Panc1 (cell line): ENCODE data around the gene FZR1. TPM values are rescaled to one million over a fixed set of nuclear protein-coding genes. Genes with fewer than 3 reads are reported as not detected.
A peak's percentile ranks its signal among the peaks of the same experiment; 100 is the strongest.

Experiments used
- ATAC-seq: fragments of 200-7000 bp; cut with Tn5 transposase; 2 replicates; pipeline ENCODE4 v1.9.1; 2020; ENCODE audit warnings: mild to moderate bottlenecking, moderate library complexity
- BruUV-seq: library from RNA; stranded (reverse); fragments of 400-500 nt; replicated peaks from 2 replicates; lab custom pipeline; 2021; lab: Mats Ljungman, UMichigan
- CTCF ChIA-PET: fragments of 300-600 bp; sonication (Branson Sonifier 250); formaldehyde crosslinking; loops from one replicate; lab custom pipeline; 2022; ENCODE audit warnings: antibody characterized with exemption; lab: Charles Lee
- POLR2A ChIA-PET: fragments of 300-600 bp; sonication (Branson Sonifier 250); formaldehyde crosslinking; loops from one replicate; lab custom pipeline; 2022; ENCODE audit warnings: antibody characterized with exemption; lab: Charles Lee
- DNase-seq: peaks from one replicate; pipeline ENCODE4 v3.0.0-alpha.2; 2010; ENCODE audit warnings: low read depth, low spot score
- H3K27ac ChIP-seq: 2 replicates; pipeline ENCODE4 v1.5.1; 2011; ENCODE audit warnings: mild to moderate bottlenecking, low read length, inconsistent platforms
- H3K27me3 ChIP-seq: fragments of 200-500 bp; sonication (Bioruptor generic); 2 replicates; pipeline ENCODE4 v1.6.0; 2014; ENCODE audit warnings: low read length, inconsistent platforms; ENCODE audit not compliant: control insufficient read depth, insufficient read depth
- H3K36me3 ChIP-seq: fragments of 200-500 bp; sonication (Bioruptor generic); 2 replicates; pipeline ENCODE4 v1.5.1; 2014; ENCODE audit warnings: inconsistent platforms, mild to moderate bottlenecking, low read length, moderate library complexity; ENCODE audit not compliant: control insufficient read depth, insufficient read depth
- H3K4me1 ChIP-seq: 2 replicates; pipeline ENCODE4 v1.5.1; 2011; ENCODE audit warnings: inconsistent platforms, mild to moderate bottlenecking, low read length, moderate library complexity; ENCODE audit not compliant: control insufficient read depth, insufficient read depth
- H3K4me3 ChIP-seq, 2 experiments: 2 replicates each; pipeline ENCODE4 v1.5.1; 2011 to 2012; ENCODE audit warnings: low read depth in 2 of 2, low read length in 2 of 2, mild to moderate bottlenecking in 2 of 2, inconsistent platforms in 1 of 2, moderate library complexity in 1 of 2
- H3K9me3 ChIP-seq: fragments of 200-500 bp; sonication (Bioruptor generic); 2 replicates; pipeline ENCODE4 v1.5.1; 2014; ENCODE audit warnings: low read depth, mild to moderate bottlenecking, inconsistent platforms, low read length, moderate library complexity; ENCODE audit not compliant: control insufficient read depth, insufficient read depth
- POLR2AphosphoS5 ChIP-seq: IDR thresholded peaks from 2 replicates; pipeline ENCODE4 v1.6.1; 2012; ENCODE audit warnings: mild to moderate bottlenecking, low read depth, low read length, moderate library complexity
- SIN3A ChIP-seq: IDR thresholded peaks from 2 replicates; pipeline ENCODE4 v1.6.1; 2012; ENCODE audit warnings: low read depth, mild to moderate bottlenecking, low read length, moderate library complexity, borderline replicate concordance; ENCODE audit not compliant: insufficient read depth
- TCF7L2 ChIP-seq: IDR thresholded peaks from 2 replicates; pipeline ENCODE4 v1.6.1; 2011; ENCODE audit warnings: mild to moderate bottlenecking, low read depth, low read length, inconsistent platforms
- in situ Hi-C: cut with HindIII; loops from 2 replicates; pipeline ENCODE4 v1.10.0; 2016; ENCODE audit warnings: low sequenced_read_pairs, low pct_unique_long_range_greater_than_20kb
- intact Hi-C: fragments of 100-400 bp; cut with micrococcal nuclease; formaldehyde crosslinking; loops from one replicate; pipeline ENCODE4 v1.10.0; 2022; ENCODE audit not compliant: unreplicated experiment
- total RNA-seq: library from RNA; stranded (reverse); gene quantifications from one replicate; pipeline ENCODE4 v1.2.1, GENCODE V29; 2021; ENCODE audit not compliant: unreplicated experiment
- TF ChIP-seq, protein P1 (sequence below): fragments of 450-650 bp; IDR thresholded peaks from 2 replicates; pipeline ENCODE4 v1.5.1; 2017; ENCODE audit warnings: mild to moderate bottlenecking
- TF ChIP-seq, protein P2 (sequence below), 2 experiments: IDR thresholded peaks; 2 replicates each; pipeline ENCODE4 v1.6.1; 2011 to 2012; ENCODE audit warnings: low read depth in 2 of 2, control low read depth in 1 of 2, low read length in 1 of 2, mild to moderate bottlenecking in 1 of 2, moderate library complexity in 1 of 2; ENCODE audit not compliant: insufficient read depth in 1 of 2

The FZR1 gene
- total RNA-seq, 1 experiment from 2014 or later: 48.7 TPM

DNA sequence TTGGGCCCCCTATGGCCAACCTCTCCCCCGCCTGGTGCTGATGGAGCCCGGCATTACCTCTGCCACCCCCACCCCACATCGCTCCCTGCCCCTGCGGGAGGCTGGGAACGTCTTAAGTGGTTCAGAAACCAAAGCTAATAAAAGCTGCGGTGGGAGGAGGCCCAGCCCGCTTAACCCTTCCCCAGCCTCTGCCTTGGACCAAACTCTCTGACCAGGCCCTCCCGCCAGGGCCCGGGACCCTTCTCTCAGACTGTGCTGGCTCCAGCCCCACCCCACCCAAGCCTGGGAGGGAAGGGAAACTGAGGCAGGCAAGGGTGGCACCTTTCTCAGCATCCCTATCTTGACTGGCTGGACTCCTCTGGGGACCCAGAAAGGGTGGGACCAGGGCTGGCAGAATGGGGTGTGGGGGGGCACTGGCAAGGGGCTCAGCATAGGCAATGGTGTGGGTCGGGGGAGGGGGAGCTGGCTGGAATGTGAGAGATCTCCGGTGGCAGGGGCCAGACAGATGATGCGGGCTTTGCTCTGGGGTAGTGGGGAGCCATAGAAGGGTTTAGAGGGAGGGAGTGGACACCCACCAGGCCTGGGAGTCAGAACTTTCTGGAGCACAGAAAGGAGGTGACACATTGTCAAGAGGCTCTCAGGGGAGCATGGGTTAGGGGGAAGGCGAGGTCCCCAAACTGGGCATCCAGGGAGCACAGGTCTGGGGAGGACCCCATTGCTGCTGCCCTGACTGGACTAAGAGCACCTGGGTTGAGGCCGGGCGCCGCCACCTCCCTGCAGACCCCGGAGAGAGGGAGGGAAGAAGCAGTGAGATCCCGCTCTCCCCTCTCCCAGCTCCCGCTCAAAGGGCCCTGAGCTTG, 47.7 kb upstream of the FZR1 start:
- intact Hi-C loops (no loop called here), in situ Hi-C loops (no loop called here)
- no TSS peak for BruUV-seq
- H3K4me1 ChIP-seq: peaks cover 25% of the 10 kb centered on the region
- H3K4me3 ChIP-seq: no peak overlapping the region
- no peaks in the 10 kb centered on the region for H3K9me3 ChIP-seq
- ChIA-PET CTCF (interaction anchor here (0.6 kb wide), 1 partner anchor 131 kb away, joined by 5 read pairs; no protein-coding TSS in a partner anchor), POLR2A (interaction anchor here (0.6 kb wide), 1 partner anchor 15 kb away, joined by 5 read pairs; no protein-coding TSS in a partner anchor)
- H3K27me3 ChIP-seq: no peaks in the 10 kb centered on the region
- H3K36me3 ChIP-seq: no peaks in the 10 kb centered on the region
- TF ChIP-seq, protein P1, sequence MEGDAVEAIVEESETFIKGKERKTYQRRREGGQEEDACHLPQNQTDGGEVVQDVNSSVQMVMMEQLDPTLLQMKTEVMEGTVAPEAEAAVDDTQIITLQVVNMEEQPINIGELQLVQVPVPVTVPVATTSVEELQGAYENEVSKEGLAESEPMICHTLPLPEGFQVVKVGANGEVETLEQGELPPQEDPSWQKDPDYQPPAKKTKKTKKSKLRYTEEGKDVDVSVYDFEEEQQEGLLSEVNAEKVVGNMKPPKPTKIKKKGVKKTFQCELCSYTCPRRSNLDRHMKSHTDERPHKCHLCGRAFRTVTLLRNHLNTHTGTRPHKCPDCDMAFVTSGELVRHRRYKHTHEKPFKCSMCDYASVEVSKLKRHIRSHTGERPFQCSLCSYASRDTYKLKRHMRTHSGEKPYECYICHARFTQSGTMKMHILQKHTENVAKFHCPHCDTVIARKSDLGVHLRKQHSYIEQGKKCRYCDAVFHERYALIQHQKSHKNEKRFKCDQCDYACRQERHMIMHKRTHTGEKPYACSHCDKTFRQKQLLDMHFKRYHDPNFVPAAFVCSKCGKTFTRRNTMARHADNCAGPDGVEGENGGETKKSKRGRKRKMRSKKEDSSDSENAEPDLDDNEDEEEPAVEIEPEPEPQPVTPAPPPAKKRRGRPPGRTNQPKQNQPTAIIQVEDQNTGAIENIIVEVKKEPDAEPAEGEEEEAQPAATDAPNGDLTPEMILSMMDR: no peak
- TF ChIP-seq SIN3A (no peak), POLR2AphosphoS5 (no peak), TCF7L2 (no peak)
- TF ChIP-seq, protein P2, sequence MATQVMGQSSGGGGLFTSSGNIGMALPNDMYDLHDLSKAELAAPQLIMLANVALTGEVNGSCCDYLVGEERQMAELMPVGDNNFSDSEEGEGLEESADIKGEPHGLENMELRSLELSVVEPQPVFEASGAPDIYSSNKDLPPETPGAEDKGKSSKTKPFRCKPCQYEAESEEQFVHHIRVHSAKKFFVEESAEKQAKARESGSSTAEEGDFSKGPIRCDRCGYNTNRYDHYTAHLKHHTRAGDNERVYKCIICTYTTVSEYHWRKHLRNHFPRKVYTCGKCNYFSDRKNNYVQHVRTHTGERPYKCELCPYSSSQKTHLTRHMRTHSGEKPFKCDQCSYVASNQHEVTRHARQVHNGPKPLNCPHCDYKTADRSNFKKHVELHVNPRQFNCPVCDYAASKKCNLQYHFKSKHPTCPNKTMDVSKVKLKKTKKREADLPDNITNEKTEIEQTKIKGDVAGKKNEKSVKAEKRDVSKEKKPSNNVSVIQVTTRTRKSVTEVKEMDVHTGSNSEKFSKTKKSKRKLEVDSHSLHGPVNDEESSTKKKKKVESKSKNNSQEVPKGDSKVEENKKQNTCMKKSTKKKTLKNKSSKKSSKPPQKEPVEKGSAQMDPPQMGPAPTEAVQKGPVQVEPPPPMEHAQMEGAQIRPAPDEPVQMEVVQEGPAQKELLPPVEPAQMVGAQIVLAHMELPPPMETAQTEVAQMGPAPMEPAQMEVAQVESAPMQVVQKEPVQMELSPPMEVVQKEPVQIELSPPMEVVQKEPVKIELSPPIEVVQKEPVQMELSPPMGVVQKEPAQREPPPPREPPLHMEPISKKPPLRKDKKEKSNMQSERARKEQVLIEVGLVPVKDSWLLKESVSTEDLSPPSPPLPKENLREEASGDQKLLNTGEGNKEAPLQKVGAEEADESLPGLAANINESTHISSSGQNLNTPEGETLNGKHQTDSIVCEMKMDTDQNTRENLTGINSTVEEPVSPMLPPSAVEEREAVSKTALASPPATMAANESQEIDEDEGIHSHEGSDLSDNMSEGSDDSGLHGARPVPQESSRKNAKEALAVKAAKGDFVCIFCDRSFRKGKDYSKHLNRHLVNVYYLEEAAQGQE (IDR thresholded peaks at IDR 0.05; ENCODE audit: insufficient read depth in 1 of 2, low read depth in 2 of 2, low read length in 1 of 2): no peak
- H3K27ac ChIP-seq: peak overlapping the region; percentile 51; the same call in 1 of the 2 replicates
- peak; percentile 16; the same call in 1 of the 2 replicates for ATAC-seq
- DNase-seq: no peak

DNA sequence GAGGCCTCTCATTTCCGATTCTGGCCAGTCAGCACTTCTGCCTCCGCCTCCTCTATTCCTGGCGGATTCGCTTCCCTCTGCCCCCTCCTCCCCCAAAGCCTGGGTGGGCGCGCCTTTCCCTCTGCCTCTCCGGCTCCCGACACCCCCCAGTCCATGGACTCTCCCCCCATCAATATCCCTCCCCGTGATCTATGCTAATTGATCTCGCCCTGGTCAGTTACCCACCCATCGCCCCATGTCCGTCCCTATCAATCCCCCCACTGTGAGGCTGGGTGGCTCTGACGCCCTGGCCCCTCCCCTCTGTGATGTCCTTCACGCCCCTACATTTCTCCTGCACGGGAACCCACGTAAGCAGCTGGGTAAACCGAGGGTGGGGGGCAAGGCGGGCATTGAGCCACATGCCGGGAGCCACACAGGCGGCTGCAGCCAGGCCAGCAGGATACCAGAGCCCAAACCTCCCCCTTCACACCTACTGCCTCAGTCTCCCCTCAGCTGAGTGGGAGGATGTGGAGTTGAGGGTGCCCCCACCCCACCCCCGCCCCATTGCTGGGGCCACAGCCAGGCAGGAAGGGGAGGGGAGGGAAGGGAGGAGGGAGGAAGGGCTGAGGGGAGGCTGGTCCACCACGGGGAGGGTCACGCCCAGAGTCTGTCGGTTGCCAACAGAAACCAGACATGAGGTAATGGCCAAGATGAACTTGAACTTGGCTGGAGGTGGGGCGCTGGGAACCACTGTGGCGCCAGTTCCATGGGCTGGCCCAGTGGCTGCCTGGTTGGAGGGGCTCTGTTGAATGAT, 46.8 kb upstream of the FZR1 start:
- H3K4me3 ChIP-seq: no peak overlapping the region
- DNase-seq (no peak), ATAC-seq (peak; percentile 46)
- no peak overlapping the region for H3K27ac ChIP-seq
- H3K9me3 ChIP-seq: no peaks in the 10 kb centered on the region
- intact Hi-C loops (no loop called here), in situ Hi-C loops (no loop called here)
- no peaks in the 10 kb centered on the region for H3K36me3 ChIP-seq
- ChIA-PET CTCF (interaction anchor here (0.6 kb wide), 1 partner anchor 132 kb away, joined by 5 read pairs; no protein-coding TSS in a partner anchor), POLR2A (no interaction called here)
- H3K27me3 ChIP-seq: no peaks in the 10 kb centered on the region
- no TSS peak for BruUV-seq
- no peak for TF ChIP-seq TCF7L2
- peaks cover 25% of the 10 kb centered on the region for H3K4me1 ChIP-seq
